K562 (cell line): ENCODE results near the gene NPTX2. TPM values are rescaled to one million over a fixed set of nuclear protein-coding genes. Genes with fewer than 3 reads are reported as not detected.

ENCODE experiments used
- ATAC-seq: fragments of 200-7000 bp; cut with Tn5 transposase; 3 replicates; pipeline ENCODE4 v1.9.1; 2020; ENCODE audit warnings: moderate library complexity
- BruUV-seq: library from RNA; stranded (reverse); fragments of 400-500 nt; replicated peaks from 2 replicates; lab custom pipeline; 2021; lab: Mats Ljungman, UMichigan
- CTCF ChIA-PET: fragments of 300-600 bp; formaldehyde crosslinking; extraction: SDS; loops from one replicate; lab custom pipeline; 2021; ENCODE audit warnings: low intra/inter-chr PET ratio; lab: Yijun Ruan, JAX
- POLR2A ChIA-PET: fragments of 300-600, 350-650 bp; sonication (Branson Sonifier 250); formaldehyde crosslinking; extraction: SDS; loops from one replicate; lab custom pipeline; 2021; ENCODE audit warnings: antibody characterized with exemption, inconsistent platforms; lab: Yijun Ruan, JAX
- DNase-seq, 4 experiments: peaks; one replicate each; pipeline versions ENCODE4 v3.0.0 to v3.0.0-alpha.2; 2011 to 2018; ENCODE audit warnings: low spot score in 3 of 4, mixed read lengths in 3 of 4; ENCODE audit errors: extremely low read depth in 1 of 4
- FAIRE-seq: peaks from 2 replicates; lab custom pipeline; 2011; peaks lifted over from hg19 to GRCh38; lab: Jason Lieb, UNC
- H2AFZ ChIP-seq: 2 replicates; pipeline ENCODE4 v1.6.0; 2011; ENCODE audit warnings: low read depth, low read length, control low read depth, inconsistent platforms
- H3K27ac ChIP-seq: fragments of 200-600 bp; 3 replicates; pipeline ENCODE4 v1.8.0; 2011; ENCODE audit warnings: low read depth, mild to moderate bottlenecking, control low read depth, inconsistent platforms, low read length, moderate library complexity, mixed read lengths; ENCODE audit errors: extremely low read depth
- H3K27me3 ChIP-seq, 2 experiments: fragments of 300-600 bp in 1 of 2; 2 replicates in 1 of 2; 3 replicates in 1 of 2; pipeline versions ENCODE4 v1.6.0 to v1.8.0; 2011; ENCODE audit warnings: inconsistent platforms in 2 of 2, low read length in 2 of 2, mild to moderate bottlenecking in 1 of 2, mixed read lengths in 1 of 2, moderate library complexity in 1 of 2; ENCODE audit not compliant: control insufficient read depth in 2 of 2, insufficient read depth in 2 of 2
- H3K36me3 ChIP-seq: fragments of 300-600 bp; 3 replicates; pipeline ENCODE4 v1.8.0; 2011; ENCODE audit warnings: mild to moderate bottlenecking, low read length, inconsistent platforms; ENCODE audit not compliant: control insufficient read depth, insufficient read depth
- H3K4me1 ChIP-seq, 2 experiments: fragments of 200-600 bp in 1 of 2; replicated peaks in 1 of 2; 2 replicates in 1 of 2; 3 replicates in 1 of 2; pipeline versions ENCODE4 v1.5.1 to v1.8.0; 2011; ENCODE audit warnings: inconsistent platforms in 2 of 2, low read length in 2 of 2, mild to moderate bottlenecking in 1 of 2, mixed read lengths in 1 of 2, moderate library complexity in 1 of 2; ENCODE audit not compliant: control insufficient read depth in 2 of 2, insufficient read depth in 2 of 2
- H3K4me2 ChIP-seq: 2 replicates; pipeline ENCODE4 v1.6.1; 2011; ENCODE audit warnings: low read length, control low read depth, inconsistent platforms, mixed read lengths; ENCODE audit not compliant: insufficient read depth
- H3K4me3 ChIP-seq: fragments of 200-600 bp; sonication (generic), shearing (Covaris generic); 2 replicates; pipeline ENCODE4 v1.5.1; 2016; ENCODE audit warnings: control low read depth, inconsistent platforms
- H3K79me2 ChIP-seq: fragments of 200-600 bp; 3 replicates; pipeline ENCODE4 v1.8.0; 2011; ENCODE audit warnings: low read length, inconsistent platforms; ENCODE audit not compliant: control insufficient read depth, insufficient read depth
- H3K9ac ChIP-seq, 2 experiments: 2 replicates each; pipeline versions ENCODE4 v1.6.0 to v1.6.1; 2011; ENCODE audit warnings: low read depth in 2 of 2, low read length in 2 of 2, control low read depth in 1 of 2, inconsistent platforms in 1 of 2, mild to moderate bottlenecking in 1 of 2, mixed read lengths in 1 of 2; ENCODE audit not compliant: insufficient read depth in 1 of 2
- H3K9me1 ChIP-seq: one replicate; pipeline ENCODE4 v1.6.0; 2011; ENCODE audit warnings: inconsistent platforms, mild to moderate bottlenecking, low read length, moderate library complexity; ENCODE audit not compliant: control insufficient read depth, insufficient read depth
- H3K9me3 ChIP-seq: replicated peaks from 2 replicates; pipeline ENCODE4 v1.5.1; 2011; ENCODE audit warnings: low read depth, low read length, inconsistent platforms; ENCODE audit not compliant: control insufficient read depth, insufficient read depth
- H4K20me1 ChIP-seq: replicated peaks from 2 replicates; pipeline ENCODE4 v1.6.1; 2011; ENCODE audit warnings: low read length, inconsistent platforms, mixed read lengths; ENCODE audit not compliant: control insufficient read depth, insufficient read depth
- CBX8 ChIP-seq: fragments of 200-600 bp; sonication (generic); IDR thresholded peaks from 2 replicates; pipeline ENCODE4 v1.6.1; 2012; ENCODE audit warnings: borderline replicate concordance, mixed run types, low read depth, mild to moderate bottlenecking, moderate library complexity, mixed read lengths, low read length, control low read depth, inconsistent platforms; ENCODE audit not compliant: poor library complexity, severe bottlenecking; ENCODE audit errors: extremely low read depth
- E4F1 ChIP-seq: fragments of 250-450 bp; sonication (Bioruptor Pico); IDR thresholded peaks from 2 replicates; pipeline ENCODE4 v1.5.0; 2021; ENCODE audit warnings: mild to moderate bottlenecking, borderline replicate concordance
- ETV1 ChIP-seq: fragments of 450-650 bp; conservative IDR thresholded peaks from 2 replicates; pipeline ENCODE4 v1.6.1; 2016; ENCODE audit warnings: missing genetic modification characterization, control low read depth, low read depth, missing compliant biosample characterization
- LEF1 ChIP-seq: fragments of 450-650 bp; IDR thresholded peaks from 2 replicates; pipeline ENCODE4 v1.6.1; 2016; ENCODE audit warnings: mild to moderate bottlenecking
- MBD2 ChIP-seq: sonication (generic); IDR thresholded peaks from 2 replicates; pipeline ENCODE4 v1.6.1; 2016; ENCODE audit warnings: low read depth, borderline replicate concordance
- RBM14 ChIP-seq: fragments of 200-400 bp; formaldehyde crosslinking; IDR thresholded peaks from 2 replicates; pipeline ENCODE4 v1.6.1; 2018; ENCODE audit warnings: low read depth, mild to moderate bottlenecking, low read length, moderate library complexity, borderline replicate concordance; ENCODE audit not compliant: insufficient read depth
- RBM34 ChIP-seq: fragments of 200-400 bp; formaldehyde crosslinking; IDR thresholded peaks from 2 replicates; pipeline ENCODE4 v1.6.1; 2018; ENCODE audit warnings: low read length, borderline replicate concordance; ENCODE audit not compliant: insufficient read depth
- SAFB ChIP-seq: fragments of 200-400 bp; formaldehyde crosslinking; IDR thresholded peaks from 2 replicates; pipeline ENCODE4 v1.6.1; 2017; ENCODE audit warnings: low read depth, low read length, borderline replicate concordance
- WGBS: fragments of 100-300 bp; shearing (Covaris generic); methylation state at CpG from one replicate; pipeline ENCODE4 v1.1.6; 2016; ENCODE audit warnings: low coverage, mixed read lengths; ENCODE audit not compliant: insufficient coverage; ENCODE audit errors: missing lambda C conversion rate; 5-methylcytosine and 5-hydroxymethylcytosine counted together
- in situ Hi-C: fragments of 300-500 bp; cut with MboI; formaldehyde crosslinking; loops from 4 replicates; pipeline ENCODE4 v1.15.0; 2018; ENCODE audit warnings: inconsistent platforms, mixed read lengths
- intact Hi-C: fragments of 100-400 bp; cut with micrococcal nuclease; formaldehyde crosslinking; loops from 2 replicates; pipeline ENCODE4 v1.14.2; 2022
- polyA plus RNA-seq, 8 experiments: library from polyadenylated mRNA; depleted of rRNA in 4 of 8; stranded (reverse) in 5 of 8; unstranded in 3 of 8; fragments of >200 nt; fragmentation: Nextera tagmentation in 2 of 8; fragmentation: Illumina TruSeq in 1 of 8; extraction: Ambion mirVana in 2 of 8; extraction: Trizol in 1 of 8; gene quantifications; 2 replicates each; pipeline versions ENCODE4 v1.2.1 to v1.2.3, GENCODE V29; 2011 to 2014; ENCODE audit warnings: inconsistent platforms in 1 of 8, missing spikeins in 1 of 8
- total RNA-seq, 7 experiments: library from RNA; depleted of rRNA in 6 of 7; stranded (reverse); fragments of >200 nt in 6 of 7; fragmentation: Illumina TruSeq in 2 of 7; extraction: Trizol in 2 of 7; gene quantifications; 2 replicates each; pipeline versions ENCODE4 v1.2.1 to v1.2.3, GENCODE V29; 2011 to 2021; ENCODE audit warnings: low replicate concordance in 1 of 7
- TF ChIP-seq, protein P1 (sequence below): fragments of 450-650 bp; formaldehyde crosslinking; IDR thresholded peaks from 2 replicates; pipeline ENCODE4 v1.4.0; 2020; ENCODE audit warnings: mild to moderate bottlenecking, moderate library complexity

NPTX2 gene
- total and polyA plus RNA-seq, 9 of the 15 experiments (the other 6 are each of a cell fraction or from before 2014, with no cell fraction given) = 0.07 TPM; not detected in 8

DNA sequence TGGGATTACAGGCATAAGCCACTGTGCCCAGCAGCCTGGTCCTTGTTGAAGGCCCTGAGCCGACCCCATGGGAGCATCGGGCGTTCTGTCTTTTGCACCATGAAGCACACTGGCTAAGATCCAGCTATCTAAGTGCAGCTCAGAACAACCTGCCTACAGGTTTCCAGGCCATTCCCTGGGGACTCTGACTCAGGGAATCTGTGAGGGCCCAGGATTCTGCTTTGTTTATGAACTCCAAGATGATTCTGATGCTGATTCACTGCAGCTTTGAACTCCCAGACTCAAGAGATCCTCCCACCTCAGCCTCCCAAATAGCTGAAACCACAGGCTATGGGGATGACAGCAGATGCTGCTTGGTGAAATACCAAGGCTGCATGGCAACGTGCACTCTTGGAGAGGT, 30.2 kb downstream of the NPTX2 start (continued):
- no peak for TF ChIP-seq E4F1 (CRISPR knock-in tag)
- no peak for TF ChIP-seq MBD2
- no peak for TF ChIP-seq RBM14
- TF ChIP-seq, all 486 proteins: peak for 0

DNA sequence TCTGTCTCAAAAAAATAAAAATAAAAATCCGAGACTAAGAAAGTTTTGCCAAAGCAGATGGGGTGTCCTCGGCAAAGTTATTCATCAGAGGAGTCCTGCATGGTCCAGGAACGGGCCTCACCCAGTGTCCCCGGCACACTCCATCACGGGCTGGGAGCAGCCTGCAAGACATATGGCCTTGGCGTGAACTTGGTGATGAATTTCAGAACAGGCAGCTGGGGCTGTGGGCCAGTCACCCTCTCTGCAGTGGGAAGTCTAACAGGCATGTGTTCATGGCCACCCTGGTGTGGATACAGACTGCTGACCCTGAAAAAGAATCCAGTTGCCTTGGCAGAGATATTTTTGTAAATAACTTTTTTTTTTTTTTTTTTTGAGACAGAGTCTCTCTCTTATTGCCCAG, 34.7 kb downstream of the NPTX2 start:
- no peak for FAIRE-seq
- Histone ChIP-seq H3K9ac (no peak overlapping the region), H2AFZ (no peak overlapping the region), H3K27ac (no peak overlapping the region), H4K20me1 (0 out of 2 replicates have a peak, but pooled peaks cover 3% of the 10 kb centered on the region), H3K27me3 (peaks cover 9 to 15% of the 10 kb centered on the region in 2 experiments; a peak in 3 of 5 replicates), H3K9me3 (0 out of 2 replicates have a peak, but pooled peaks cover 3% of the 10 kb centered on the region), H3K4me3 (no peak overlapping the region), H3K36me3 (no peaks in the 10 kb centered on the region), H3K4me2 (no peak overlapping the region), H3K79me2 (no peaks in the 10 kb centered on the region), H3K9me1 (no peaks in the 10 kb centered on the region), H3K4me1 (no peaks in the 10 kb centered on the region)
- TF ChIP-seq LEF1 = no peak
- TF ChIP-seq RBM34 = no peak
- no peak for TF ChIP-seq SAFB
- TF ChIP-seq, protein P1, sequence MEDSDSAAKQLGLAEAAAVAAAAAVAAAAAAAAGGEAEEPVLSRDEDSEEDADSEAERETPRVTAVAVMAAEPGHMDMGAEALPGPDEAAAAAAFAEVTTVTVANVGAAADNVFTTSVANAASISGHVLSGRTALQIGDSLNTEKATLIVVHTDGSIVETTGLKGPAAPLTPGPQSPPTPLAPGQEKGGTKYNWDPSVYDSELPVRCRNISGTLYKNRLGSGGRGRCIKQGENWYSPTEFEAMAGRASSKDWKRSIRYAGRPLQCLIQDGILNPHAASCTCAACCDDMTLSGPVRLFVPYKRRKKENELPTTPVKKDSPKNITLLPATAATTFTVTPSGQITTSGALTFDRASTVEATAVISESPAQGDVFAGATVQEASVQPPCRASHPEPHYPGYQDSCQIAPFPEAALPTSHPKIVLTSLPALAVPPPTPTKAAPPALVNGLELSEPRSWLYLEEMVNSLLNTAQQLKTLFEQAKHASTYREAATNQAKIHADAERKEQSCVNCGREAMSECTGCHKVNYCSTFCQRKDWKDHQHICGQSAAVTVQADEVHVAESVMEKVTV (CRISPR knock-in tag) = no peak
- TF ChIP-seq CBX8 = no peak
- TF ChIP-seq ETV1 (tag) = no peak
- 0% methylated on average over 6 of the region's 6 CpGs for WGBS
- no TSS peak for BruUV-seq
- DNase-seq = no peak
- POLR2A ChIA-PET = no interaction called here
- no peak for ATAC-seq
- intact Hi-C loops (no loop called here), in situ Hi-C loops (no loop called here)
- CTCF ChIA-PET = no interaction called here
